ENCODE results near the gene COL9A1. TPM values are rescaled to one million over a fixed set of nuclear protein-coding genes. Genes with fewer than 3 reads are reported as not detected.

Gene COL9A1
- total RNA-seq, 1 donor from 2014 or later = 1.8 TPM

DNA sequence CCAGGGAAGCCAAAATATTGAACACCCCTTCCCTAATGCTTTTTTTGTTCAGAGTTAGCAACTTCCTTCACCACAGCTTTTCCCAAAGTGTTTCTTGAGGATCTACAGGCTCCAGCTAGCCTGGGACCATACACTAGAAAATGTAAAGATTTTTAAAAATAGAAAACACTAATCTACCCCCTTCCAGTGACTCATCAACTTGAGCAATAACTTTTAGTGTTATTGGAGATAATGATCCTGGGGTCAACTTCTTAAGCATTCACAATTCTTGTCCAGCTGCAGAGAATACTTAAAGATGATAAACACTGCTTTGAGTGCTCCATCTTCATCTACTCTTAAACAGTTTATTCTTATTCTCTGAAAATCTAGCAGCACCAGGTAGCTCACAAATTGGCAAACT, 131.6 kb downstream of the COL9A1 start:
- DNase-seq = no peak

- no peak for DNase-seq
Measured at GRCh38 chr6:70168681-70169377, 134.1 kb downstream of the COL9A1 start.

Other genes starting within 250 kb of the COL9A1 start
- 48.0 TPM for gene FAM135A, start 110.4 kb upstream of the COL9A1 start, total RNA-seq